G401.6 (cell line): ENCODE data around the gene EEFSEC.

Experiments
- FAIRE-seq: peaks from 2 replicates; lab custom pipeline; 2012; peaks lifted over from hg19 to GRCh38; lab: Jason Lieb, UNC

The EEFSEC gene

DNA sequence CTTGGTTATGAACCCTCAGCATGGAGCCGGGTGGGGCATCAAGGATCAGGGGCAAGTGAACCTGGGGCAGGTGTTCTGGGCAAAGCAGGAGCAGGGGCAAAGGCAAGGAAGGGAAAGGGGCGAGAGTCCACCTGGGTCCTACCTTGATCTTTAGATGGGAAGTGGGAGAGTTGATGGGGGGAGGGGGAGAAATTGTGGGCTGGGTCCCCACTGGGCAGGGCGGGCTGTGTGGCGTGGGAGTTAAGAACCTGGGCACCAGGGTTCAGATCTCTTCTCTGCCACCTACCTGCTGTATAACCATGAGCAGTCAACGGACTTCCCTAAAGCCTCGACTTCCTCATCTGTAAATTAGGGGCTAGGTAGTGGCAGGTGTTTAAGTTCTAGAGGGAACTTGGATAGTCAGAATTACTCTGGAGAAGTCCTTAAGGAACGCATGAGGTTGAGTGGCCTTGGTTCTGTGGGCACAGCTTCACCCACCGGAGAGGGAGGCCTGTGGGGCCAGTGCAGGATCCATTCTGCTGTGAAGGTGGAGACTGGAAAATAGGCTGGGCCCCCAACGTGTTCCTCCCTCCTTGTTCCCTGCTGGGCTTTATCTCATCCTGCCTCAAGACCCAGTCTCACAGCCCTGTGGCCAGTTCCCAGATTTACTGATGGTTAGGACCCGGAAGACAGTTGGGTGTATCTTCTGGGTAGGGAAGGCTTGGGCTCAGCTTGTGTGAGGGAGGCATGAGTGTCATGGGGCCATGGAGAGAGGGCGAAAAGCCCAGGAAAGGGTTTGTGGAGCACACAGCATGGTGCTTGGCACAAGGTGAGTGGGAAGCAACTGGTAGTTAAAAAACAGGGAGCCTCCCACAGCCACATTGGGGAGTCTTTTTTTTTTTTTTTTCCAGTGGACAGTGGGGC, 90.6 kb downstream of the EEFSEC start:
- no peak for FAIRE-seq

DNA sequence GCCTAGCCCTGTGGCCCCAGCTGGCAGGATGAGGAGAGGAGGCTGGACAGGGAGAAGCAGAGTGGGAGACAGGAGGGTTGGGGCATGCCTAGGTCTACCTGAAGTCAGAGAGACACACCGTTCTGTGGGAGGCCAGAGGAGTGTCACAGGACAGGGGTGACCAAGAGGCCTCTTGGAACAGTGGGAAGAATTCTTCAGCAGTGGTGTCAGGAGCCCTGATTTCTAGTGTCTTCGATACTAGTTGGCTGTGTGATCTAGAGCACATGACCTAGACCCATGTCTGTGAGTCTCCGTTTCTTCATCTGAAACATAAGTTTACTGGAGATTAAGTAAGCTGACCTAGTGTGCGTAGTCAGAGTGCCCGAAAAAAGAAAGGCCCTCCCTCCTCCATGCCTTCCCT, 92.2 kb downstream of the EEFSEC start:
- FAIRE-seq = no peak

DNA sequence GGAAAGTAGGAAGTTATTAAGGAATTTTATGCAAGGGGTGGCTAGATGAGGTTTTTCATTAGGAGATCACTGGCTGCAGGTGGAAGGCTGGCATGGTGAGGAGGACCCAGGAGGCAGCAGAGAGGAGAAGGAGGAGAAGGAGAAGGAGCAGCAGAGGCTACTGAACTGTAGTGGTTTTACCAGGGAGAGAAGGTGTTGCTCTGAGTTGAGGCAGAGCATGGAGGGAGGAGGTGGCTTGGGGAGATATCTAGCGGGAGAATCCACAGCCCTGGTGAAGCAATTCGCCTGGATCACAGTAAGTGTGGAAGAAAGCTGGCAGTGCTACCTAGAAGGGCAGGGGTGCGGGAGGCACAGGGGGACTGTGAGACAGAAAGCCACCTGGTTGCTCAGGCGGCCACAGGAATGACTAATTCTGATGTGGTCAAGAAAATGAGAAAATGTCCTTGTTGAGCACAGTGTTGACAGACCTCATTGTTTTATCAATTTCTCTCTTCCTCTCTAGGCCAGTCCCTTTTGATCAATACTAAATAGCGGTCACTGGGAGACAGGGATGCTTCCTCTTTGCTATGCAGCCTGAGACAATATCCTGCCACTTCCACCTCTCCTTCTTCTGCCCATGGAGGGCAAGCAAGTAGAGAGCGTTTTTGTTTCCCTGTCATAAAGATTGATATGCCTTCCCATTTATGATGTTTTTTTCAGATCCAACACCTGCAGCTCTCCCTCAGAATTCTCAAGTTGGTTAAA, 94.6 kb downstream of the EEFSEC start:
- FAIRE-seq = no peak

DNA sequence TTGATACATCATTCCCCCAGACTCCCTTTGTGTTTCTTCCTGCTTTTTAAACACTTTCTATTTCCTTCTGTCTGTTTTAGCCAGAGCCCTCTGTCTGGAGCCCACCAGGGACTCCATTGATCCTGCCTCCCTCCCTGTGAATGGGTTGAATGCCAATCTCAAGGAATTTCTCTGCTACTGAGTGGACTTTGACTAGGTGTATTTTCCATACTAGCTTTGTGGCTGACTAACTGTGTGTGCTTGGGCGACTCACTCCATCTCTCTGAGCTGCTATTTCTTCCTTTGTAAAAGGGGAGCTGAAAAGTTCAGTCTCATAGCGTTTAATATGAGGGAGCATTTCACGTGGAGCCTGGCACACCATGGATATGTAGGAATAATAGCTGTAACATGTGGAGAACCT, 98.8 kb downstream of the EEFSEC start:
- FAIRE-seq = no peak

DNA sequence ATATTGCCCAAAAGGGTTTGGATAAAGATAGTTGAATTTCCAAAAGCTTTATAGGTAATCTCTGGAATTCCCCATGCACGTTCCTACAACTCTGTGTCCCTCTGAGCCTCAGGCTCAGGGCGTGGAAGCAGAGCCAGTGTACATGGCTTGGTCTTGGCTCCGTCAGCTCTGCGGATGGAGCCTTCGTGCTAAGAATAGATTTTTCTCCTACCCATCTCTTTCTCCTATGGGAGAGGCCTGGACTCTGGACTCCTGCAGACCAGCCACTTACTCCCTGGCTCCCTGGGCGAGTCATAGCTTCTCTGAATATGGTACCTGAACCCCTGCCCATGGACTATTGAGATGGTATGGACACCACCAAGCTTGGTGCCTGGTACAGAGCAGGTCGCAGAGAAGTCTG, 99.9 kb downstream of the EEFSEC start:
- FAIRE-seq = no peak

DNA sequence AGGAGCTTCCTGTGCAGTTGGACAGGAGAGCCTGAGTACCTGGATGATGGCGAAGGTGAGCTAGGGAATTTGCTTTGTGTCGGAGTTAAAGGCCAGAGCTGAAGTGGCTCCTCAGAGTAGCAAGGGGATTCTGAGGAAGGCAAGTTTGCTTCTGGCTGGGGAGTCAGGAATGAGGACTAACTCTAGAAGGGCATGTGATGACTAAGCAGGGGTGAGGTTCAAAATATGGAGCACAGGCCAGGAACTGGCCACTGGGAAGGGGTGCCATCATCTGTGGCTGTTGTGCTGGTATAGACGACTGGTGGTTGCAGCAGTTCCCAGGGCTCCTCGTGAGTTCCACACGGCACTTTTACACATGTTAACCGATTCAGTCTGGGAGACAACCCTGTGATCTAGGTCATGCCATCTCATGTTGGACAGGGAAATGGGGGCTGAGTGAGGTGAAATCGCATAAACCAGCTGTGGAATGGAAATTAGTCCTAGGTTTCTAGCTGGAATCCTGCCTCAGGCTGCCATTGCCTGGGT, 100.8 kb downstream of the EEFSEC start:
- FAIRE-seq = no peak

DNA sequence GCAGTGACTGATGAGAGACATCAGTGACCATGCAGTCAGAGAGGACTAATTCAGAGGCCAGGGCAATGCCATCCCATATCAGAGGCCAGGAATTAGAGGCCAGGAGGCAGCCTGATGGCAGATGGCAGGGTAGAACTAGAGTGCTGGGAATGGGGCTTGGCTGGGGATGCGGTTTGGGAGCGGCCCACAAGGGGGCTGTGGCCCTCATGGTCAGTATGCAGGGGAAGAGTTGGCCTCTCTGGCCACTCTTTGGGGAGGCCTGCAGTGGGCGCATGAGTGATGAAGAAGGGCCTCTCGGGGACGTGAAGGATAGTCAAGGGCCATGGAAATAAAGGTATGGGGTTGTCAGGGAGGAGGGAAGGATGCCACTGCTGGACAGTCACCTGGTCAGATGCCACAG, 101.7 kb downstream of the EEFSEC start:
- no peak for FAIRE-seq

DNA sequence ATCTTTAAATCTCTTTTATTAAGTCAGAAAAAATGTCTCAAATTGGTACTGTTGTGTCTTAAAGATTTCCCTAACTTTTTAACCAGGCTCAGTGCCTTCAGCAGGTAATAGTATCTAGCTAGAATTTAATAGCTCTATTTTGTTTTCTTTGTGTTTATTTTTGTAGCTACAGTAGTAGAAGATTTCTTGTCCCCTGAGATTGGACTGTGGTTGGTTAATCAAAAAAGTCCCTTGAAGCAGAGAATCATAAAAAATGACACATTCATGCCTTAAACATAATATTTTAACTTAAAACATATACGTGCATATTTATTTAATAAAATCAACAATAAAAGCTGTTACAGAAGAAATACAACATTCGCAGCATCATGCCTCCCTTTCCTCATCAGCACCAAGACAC, 102.8 kb downstream of the EEFSEC start:
- no peak for FAIRE-seq

DNA sequence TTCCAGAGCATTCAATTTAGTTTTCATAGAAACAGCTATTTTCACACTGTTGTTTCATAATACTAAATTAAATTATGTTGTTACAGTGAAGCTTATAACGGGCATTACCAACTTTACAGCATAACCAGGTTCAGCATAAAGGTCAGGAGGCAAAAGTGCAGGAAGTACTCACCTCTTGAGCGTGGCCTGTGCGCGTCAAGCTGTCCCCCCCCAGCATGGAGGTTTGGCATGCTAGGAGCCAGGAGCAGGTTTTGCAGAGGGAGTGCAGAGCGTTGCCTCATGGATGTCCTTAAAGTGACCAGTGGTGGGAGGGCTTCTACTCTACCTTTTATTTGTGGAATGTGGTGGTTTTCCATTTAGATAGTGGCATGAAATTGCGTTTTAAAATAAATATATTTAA, 104.4 kb downstream of the EEFSEC start:
- FAIRE-seq = no peak

DNA sequence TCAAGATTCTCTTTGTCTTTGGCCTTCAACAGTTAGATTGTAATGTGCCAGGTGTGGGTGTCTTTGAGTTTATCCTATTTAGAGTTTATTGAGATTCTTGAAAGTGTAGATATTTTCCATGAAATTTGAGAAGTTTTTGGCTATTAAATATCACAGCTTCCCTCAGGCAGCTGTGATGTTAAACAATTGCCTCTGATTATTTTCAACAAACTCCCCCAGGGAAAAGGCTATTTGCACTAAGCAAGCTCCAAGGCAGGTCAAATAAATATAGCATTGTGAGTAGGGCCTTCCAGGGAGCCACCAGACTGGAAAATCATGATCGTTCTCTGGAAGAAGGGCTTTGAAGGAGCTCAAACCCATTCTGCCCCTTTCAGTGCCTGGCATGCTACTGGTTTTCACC, 107.0 kb downstream of the EEFSEC start:
- FAIRE-seq = no peak

DNA sequence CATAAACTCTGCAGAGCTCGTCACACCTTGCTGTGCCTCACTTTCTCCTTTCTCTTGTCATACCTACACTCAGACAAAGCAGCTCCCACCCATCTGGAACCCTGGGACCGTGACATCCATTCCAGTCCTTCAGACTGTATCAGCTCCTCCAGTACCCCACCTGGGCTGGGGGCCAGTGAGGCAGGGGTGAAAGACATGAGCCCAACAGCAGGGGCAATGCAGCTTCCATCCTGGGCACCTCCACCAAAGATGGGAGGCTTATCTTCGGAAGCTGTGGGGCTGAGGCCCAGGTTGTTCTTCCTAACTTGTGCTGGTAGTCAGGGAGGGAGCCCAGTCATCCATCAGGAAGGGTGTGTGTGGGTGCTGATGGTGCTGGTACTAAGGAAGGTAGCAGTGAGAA, 109.2 kb downstream of the EEFSEC start:
- no peak for FAIRE-seq

DNA sequence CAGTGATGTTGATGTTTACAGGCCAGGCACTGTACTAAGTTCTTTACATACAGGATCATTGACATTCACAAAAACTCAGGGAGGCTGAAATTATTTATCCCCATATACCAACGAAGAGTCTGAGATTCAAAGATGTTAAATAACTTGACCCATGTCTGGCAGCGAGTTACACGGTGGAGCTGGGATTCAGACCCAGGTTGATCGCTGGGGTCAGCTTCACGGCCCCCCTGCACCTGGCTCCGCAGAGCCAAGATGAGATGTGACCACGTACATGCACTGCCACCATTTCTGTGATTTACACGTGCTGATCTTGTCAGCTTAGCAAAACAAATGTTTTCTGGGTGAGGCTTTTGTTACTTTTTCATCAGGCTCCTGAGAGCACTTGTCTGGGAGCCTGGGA, 109.8 kb downstream of the EEFSEC start:
- no peak for FAIRE-seq

DNA sequence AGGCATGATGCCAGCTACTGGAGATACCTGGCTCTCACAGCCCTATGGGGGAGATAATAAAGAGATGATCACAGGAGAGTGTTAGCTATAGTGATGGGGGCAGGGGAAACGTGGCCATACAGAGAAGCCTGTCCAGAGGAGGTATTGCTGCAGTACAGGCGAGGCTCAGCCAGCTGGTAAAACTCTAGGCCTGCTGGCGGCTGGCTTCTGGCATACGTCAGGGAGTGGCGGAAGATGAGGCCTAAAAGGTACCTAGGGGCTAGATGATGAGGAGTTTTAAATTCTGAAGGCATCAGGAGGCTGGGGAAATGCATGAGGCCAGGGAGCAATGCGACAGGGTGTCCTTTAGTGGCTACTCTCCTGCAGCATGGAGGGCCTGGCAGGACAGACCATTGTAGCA, 110.7 kb downstream of the EEFSEC start:
- no peak for FAIRE-seq

DNA sequence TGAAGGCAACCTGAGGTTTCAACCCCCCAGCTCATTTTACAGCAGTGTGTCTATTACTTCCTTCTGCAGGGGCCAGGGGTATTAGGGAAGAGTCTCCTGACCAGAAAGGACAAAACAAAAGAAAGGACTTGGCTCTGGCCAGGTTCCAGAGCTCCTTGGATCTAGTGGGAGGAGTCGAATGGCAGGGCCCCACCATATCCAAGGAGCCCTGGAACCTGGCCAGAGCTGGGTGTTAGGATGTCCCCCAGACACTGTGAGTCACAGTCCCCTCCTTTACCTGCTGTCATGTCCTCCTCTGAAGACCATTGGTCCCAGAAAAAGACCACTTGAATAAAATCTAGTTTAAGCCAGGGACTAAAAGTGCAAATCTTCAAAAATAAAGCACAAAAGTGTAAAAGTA, 113.2 kb downstream of the EEFSEC start:
- no peak for FAIRE-seq

DNA sequence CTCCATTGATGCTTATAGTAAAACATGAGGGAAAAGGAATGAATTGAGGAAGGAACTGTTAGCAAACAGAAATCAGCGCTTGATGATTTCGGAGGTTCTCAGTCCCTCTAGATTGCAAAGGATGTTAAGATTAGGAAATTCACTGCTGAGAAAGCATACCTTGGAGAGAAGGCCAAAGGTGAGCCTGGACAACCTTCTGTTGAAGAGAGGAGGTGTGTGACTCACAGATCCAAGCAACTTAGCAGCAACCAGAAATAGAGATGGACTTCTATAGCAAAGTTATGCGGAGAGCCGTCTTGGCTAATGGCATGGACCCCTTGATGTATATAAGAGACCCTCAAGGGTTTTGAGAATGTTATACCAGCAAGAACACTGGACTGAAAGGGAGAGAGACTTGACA, 114.3 kb downstream of the EEFSEC start:
- no peak for FAIRE-seq

DNA sequence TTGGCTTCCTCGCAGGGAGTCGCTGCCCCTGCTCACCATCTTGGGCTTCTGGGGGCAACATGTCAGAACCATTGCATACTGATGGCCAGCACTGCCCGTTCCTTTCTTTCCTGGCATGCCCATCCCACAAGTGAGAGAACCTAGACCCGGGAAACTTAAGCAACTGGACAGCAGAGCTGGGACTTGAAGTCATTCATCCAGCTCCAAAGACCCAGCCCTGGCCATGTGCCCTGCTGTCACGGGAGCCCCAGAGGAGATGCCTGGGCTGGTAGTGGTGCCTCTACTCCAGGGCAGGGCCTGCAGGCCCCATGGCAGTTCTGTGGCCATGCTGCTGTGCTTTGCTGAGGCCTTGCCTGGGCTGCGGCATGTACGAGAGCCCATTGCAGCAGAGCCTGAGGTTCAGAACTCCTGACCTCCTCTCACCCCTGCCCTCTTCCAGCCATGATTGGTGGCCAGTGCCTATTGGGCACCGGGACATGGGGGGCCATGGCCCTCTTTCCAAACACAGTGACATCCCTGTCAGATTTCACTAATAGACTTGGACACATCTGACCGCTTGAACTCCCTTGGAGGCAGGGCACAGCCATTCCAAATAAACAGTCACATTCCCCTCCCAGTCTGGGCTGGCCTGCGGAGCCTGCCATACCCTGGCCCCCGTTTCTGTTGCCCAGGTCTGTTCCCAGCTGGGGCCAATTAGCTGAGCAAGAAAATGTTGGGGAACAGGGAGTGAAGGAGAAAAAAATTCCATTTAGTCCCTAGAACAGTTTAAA, 115.9 kb downstream of the EEFSEC start:
- no peak for FAIRE-seq

DNA sequence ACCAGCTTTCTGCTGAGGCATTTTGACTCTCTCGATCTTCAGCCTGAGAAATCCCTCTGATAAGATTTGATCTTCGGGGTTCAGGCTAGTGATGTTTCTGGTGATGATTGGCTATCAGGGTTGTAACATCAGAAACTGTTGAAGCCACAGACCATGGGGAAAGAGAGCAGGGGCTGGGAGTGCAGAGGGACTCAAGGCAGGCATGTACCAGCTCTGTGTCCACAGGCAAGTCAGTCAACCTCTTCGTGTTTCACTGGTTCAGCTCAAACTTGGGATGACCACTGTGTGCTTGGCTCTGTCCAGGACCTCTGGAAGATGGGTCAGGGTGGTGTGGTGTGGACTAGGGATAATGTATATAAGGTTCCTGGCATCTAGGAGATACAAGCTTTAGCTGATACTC, 116.5 kb downstream of the EEFSEC start:
- no peak for FAIRE-seq

DNA sequence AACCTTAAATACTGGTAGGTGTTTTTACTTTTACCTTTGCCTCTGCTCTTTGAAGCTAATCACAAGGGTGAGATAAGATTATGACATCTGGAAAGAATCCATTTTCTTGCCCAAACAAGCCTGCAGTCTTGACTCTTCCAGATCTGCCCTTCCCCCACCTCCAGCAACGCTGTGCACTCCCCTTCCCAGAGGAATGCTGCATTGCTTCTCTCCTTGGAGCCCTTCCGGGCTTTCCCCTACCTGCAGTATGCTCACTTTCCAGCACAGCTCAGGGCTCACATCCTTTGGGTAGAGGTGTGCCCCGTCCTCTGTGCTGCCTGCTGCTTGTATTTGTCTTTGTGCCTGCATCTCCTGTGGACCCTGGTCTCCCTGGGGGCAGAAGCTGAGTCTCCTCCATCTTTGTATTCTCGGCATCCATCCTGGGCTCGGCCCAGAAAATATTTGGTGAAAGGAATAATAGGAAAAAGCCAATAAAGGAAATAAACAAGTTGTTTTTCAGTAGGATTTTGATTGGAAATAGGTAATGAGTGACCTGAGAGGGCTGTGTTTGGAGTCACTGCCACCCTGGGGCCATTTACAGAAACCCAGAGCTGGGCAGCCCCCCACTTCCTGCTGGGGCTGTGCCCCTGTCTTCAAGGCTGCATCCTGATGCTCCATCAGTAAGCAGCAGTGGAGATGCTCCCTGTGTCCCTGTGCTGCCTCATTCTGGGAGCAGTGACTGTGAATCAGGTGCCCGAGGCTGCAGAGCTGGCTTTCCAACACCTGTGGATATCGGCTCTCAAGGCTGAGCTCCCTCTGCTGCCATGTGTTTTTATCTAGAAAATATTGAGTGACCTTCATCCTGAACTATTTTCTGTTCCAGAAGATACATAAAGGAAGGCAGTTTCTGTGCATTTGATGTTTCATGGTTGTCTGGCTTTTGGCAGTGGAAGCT, 117.5 kb downstream of the EEFSEC start:
- no peak for FAIRE-seq

DNA sequence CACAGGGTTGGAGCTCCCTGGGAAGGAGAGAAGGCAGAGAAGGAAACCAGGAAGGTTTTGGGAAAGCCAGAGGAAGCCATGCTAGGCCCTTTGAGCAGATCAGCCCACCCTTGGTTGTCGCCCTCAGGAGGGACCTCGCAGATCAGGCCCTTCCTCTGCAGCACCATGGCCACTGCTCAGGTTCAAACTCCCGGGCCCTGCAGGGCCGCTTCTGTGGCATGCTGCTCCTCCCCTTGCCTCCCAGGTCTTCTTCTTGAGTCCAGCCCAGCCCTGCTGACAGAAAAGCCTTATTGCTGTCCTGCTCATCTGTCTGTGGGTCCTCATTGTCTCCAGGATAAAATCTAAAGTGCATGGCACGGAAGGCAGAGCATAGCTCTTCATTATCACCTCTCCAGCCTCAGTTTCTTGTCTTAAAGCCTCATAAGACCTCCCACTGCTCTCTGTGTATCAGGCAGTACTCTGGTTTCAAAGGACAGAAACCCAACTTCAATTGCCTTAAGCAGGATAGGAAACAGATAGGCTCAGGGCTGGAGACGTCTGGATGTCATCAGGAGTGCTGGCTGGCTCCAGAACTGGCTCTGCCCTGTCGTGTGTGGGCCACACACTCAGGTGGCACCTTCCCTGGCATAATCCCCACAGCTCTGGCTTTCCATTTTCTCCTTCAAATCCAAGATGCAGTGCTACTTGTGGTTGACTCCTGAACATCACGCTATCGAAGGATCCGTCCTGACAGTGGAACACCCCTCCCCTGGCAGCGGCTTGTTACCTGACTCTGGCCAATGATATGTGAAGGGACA, 118.5 kb downstream of the EEFSEC start:
- no peak for FAIRE-seq

DNA sequence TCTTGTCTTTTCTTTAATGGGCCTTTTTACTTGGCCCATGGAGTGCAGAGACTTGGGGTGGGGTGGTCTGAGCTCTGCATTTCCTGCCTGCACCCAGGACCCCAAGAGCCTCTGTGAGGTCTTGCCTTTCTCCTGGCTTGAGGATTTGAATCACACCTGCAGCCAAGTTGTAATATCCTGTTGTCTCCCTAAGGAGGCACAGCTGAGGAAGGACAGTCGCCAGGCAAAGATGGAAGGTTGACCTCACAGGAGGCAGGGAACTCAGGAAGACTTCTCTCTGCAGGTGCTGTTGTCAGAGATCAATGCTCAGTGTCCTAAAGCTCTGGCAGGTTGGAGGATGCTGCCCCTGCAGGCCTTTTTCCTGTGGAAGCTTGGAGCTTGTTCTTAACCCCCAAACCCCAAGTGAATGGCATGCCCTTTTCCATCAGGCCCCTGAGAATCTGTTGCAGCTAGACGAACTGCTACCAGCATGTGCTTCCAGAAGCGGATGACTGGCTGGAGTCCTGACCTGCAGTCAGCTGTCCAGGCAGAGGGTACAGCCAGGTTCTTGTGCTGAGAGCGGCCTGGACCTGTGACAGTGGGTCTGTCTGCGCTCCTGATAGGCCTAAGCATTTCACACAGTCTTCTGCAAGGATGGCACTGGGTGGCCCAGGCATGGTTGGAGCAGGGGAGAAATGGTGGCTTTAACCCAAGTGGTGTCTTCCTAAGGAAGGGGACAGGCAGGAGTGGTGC, 120.0 kb downstream of the EEFSEC start:
- no peak for FAIRE-seq
